ENCODE measurements around the gene AKR1C1.
A peak's percentile ranks its signal among the peaks of the same experiment; 100 is the strongest.
"Not testable (repeated sequence)": the region's sequence is repeated elsewhere in the genome, so short reads cannot be mapped to it uniquely, and the experiment has no call there.

The AKR1C1 gene

DNA sequence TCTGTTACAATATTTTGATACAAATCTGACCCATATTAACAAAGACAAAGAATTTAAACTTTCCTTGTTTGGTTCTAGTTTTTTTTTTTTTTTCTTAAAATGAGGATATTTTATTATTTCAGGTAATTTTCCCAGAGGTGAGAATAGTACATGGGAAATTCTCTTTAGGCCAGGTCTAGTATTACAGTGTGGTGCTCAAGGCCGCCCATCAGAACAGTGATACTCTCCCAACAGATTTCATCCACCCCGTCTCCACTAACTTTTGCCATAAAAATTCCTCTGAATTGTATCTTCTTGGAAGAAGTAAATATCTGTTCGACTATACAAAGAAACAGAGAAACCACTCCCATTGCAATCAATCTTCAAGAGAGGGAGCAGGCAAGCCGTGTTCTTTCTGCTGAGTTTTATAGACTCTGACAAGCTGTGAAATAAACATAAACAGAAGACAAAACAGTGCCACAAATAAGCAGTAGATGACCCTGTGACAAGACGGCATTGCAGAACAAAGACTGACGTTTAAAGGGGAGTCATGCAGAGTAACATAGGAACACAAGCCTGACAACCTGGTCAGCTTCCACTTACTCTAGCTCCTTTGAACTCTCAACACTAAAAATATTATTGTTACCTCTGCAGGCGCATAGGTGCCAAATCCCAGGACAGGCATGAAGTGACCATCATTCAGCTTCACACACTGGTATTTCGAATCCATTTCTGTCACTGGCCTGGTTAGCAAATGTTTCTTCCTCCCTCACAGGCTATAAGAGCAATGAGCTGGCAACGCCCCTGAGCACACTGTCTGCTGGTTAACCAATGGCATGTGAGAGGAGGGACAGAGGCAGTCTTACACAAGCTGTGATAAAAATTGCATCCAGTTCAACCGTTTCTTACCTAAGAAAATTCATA lies 40.2 kb downstream of the AKR1C1 start, which contains the start of gene AKR1C2:
Gene AKR1C2, minus strand, starts transcription at position 731 of the 903 bp plus-strand sequence. Its CDS starts 22 bp downstream, at position 709.
- not testable (repeated sequence) for TF ChIP-seq FOXM1 (IDR thresholded peaks at IDR 0.05; ENCODE audit: borderline replicate concordance, low read depth); TAF1 (IDR thresholded peaks at IDR 0.05; ENCODE audit: low read depth); EP300 (IDR thresholded peaks at IDR 0.05; ENCODE audit: borderline replicate concordance)

DNA sequence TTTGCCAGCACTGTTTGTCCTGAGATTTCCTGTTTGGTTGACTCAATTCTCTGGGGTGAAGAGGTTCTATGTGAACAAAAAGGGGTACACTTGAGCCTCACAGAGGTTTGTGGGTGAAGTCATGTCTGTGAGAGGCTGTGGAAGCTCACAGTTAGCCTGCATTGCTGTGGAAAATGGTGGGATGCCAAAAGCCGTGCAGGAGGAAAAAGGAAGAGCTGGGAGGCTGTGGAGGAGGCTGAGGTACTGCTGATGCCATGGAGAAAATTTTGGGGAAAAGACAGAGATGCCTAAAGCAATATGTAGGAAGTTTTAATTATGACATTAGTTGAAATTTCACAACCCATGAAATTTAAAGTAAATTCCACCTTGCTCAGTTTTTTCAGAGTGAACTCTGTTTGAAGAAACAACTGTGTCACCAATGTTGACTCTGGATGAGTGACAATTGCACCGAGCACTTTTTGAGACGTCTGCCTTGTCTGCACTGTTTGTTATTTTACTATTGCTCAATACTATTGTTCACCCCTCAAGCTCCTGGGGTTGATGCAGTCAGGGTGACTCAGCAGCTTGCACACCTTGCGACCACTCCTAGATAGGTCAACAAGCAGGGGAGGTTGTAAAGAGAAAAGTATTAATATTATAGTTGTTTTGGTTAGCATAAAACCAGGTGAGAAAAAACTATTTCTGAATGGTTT lies 45.8 kb downstream of the AKR1C1 start:
- TF ChIP-seq CEBPB (IDR thresholded peaks at IDR 0.05), result peak; percentile 82

DNA sequence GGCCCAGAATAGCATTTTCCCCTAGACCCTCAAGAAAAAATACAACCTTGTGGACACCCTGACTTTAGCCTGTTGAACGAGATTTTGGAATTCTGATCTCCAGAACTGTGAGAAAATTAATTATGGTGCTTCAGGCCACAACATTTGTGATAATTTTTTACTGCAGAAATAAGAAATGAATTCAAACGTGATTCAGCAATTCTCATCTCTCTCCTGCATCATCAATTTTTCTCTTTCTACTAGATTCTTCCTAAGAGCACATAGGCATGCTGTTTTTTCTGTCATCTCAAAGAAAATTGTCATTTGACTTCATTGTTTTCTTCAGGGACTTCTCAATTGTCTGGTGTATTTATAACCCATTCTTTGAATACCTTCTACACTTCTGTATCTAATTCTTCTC lies 49.4 kb downstream of the AKR1C1 start:
- TF ChIP-seq EGR1 (IDR thresholded peaks at IDR 0.05), result no peak

DNA sequence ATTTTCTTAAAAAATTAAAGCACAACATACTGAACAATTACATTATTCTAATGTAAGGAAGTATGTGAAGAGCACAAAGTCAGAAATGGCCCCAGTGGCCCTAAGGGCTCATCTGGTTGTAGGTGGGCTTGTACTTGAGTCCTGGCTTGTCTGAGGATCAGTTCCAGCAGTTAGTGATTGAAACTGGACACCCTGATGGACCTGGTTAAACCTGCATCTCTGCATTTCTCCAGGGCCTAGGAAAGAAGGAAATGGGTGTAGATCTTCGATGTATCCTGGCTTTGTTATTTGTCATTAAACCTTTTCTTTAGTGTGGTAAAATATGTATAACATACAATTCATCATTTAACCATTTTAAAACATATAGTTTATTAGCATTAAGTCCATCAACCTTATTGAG lies 50.2 kb downstream of the AKR1C1 start:
- TF ChIP-seq TCF12 (IDR thresholded peaks at IDR 0.05; ENCODE audit: low read depth), result no peak
- TF ChIP-seq, protein P1, sequence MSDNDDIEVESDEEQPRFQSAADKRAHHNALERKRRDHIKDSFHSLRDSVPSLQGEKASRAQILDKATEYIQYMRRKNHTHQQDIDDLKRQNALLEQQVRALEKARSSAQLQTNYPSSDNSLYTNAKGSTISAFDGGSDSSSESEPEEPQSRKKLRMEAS (IDR thresholded peaks at IDR 0.05), result no peak
- peak; percentile 33; the same call in 1 of the 2 replicates for TF ChIP-seq EP300 (IDR thresholded peaks at IDR 0.05; ENCODE audit: borderline replicate concordance)
- peak; percentile 70 for TF ChIP-seq TEAD4 (IDR thresholded peaks at IDR 0.05)
- TF ChIP-seq ZBTB7A (IDR thresholded peaks at IDR 0.05; ENCODE audit: low read depth), result no peak
- TF ChIP-seq, protein P2, sequence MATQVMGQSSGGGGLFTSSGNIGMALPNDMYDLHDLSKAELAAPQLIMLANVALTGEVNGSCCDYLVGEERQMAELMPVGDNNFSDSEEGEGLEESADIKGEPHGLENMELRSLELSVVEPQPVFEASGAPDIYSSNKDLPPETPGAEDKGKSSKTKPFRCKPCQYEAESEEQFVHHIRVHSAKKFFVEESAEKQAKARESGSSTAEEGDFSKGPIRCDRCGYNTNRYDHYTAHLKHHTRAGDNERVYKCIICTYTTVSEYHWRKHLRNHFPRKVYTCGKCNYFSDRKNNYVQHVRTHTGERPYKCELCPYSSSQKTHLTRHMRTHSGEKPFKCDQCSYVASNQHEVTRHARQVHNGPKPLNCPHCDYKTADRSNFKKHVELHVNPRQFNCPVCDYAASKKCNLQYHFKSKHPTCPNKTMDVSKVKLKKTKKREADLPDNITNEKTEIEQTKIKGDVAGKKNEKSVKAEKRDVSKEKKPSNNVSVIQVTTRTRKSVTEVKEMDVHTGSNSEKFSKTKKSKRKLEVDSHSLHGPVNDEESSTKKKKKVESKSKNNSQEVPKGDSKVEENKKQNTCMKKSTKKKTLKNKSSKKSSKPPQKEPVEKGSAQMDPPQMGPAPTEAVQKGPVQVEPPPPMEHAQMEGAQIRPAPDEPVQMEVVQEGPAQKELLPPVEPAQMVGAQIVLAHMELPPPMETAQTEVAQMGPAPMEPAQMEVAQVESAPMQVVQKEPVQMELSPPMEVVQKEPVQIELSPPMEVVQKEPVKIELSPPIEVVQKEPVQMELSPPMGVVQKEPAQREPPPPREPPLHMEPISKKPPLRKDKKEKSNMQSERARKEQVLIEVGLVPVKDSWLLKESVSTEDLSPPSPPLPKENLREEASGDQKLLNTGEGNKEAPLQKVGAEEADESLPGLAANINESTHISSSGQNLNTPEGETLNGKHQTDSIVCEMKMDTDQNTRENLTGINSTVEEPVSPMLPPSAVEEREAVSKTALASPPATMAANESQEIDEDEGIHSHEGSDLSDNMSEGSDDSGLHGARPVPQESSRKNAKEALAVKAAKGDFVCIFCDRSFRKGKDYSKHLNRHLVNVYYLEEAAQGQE (IDR thresholded peaks at IDR 0.05; ENCODE audit: low read depth), result no peak
- no peak for TF ChIP-seq RAD21 (IDR thresholded peaks at IDR 0.05; ENCODE audit: low read depth)
- no peak for TF ChIP-seq FOXM1 (IDR thresholded peaks at IDR 0.05; ENCODE audit: borderline replicate concordance, low read depth)
- TF ChIP-seq EGR1 (IDR thresholded peaks at IDR 0.05), result no peak
- peak; percentile 30; the same call in 1 of the 2 replicates for TF ChIP-seq NFIC (IDR thresholded peaks at IDR 0.05)
- TF ChIP-seq, protein P3, sequence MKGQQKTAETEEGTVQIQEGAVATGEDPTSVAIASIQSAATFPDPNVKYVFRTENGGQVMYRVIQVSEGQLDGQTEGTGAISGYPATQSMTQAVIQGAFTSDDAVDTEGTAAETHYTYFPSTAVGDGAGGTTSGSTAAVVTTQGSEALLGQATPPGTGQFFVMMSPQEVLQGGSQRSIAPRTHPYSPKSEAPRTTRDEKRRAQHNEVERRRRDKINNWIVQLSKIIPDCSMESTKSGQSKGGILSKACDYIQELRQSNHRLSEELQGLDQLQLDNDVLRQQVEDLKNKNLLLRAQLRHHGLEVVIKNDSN (IDR thresholded peaks at IDR 0.05), result no peak

DNA sequence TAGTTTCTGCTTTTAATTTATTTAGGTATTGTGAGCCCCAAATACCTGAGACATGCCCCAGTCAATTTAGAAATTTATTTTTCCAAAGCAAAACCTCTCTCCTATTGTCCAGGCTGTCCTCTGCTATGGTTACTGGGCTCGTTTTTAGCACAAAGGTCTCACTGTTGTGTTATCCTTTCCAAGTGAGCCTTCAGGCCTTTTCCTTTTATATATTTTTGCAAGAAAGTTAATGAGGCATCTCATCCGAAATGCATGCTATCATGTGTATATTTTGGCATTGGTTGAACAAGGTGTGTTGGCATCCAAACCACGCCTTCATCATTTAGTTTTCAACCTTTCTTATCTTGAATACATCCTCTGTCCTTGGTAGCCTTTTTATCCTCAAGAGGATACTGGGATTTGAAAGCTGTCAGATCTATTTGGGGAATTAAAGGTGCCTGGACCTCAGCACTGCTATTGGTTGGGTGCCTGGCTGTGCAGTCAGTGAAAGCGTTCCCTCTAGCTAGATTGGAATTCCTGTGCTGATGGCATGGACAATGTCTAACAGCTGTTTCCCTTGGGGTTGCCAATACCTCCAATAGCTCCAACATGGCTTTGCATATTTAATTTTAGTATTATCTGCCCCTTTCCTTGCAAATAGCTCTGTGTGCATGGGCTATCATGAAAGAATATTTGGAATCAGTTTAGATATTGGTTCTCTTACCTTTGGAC lies 51.1 kb downstream of the AKR1C1 start:
- TF ChIP-seq NFIC (IDR thresholded peaks at IDR 0.05), result peak; percentile 41; the same call in 1 of the 2 replicates
- TF ChIP-seq, protein P2 (IDR thresholded peaks at IDR 0.05; ENCODE audit: low read depth), result peak; percentile 34; the same call in 1 of the 2 replicates

DNA sequence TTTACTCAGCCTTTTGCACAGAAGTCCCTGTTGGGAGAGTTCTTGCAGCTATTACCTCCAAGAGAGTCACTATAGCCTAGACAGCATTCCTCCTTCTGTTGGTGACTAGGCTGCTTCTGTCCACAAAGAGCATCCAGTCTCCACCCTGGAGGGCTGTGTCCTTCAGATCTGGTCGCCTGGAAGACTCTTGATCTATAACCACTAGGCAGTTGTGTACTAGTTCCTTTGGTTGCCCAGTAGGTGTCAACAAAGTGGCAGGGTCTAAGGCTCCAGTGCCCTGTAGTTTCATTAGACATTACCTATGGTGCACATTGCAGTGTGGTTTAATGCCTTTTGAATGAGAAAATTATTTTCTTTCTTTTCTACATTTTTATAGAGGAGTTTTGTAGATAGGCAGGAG lies 51.7 kb downstream of the AKR1C1 start:
- TF ChIP-seq ZBTB7A (IDR thresholded peaks at IDR 0.05; ENCODE audit: low read depth), result no peak
- no peak for TF ChIP-seq TAF1 (IDR thresholded peaks at IDR 0.05; ENCODE audit: low read depth)
- TF ChIP-seq, protein P1 (IDR thresholded peaks at IDR 0.05), result no peak
- TF ChIP-seq, protein P2 (IDR thresholded peaks at IDR 0.05; ENCODE audit: low read depth), result no peak
- TF ChIP-seq RAD21 (IDR thresholded peaks at IDR 0.05; ENCODE audit: low read depth), result peak; percentile 48; the same call in 1 of the 2 replicates

Measured in Ishikawa (cell line).